Lung (tissue), 12 donors: ENCODE measurements around the gene ABL2. TPM values are rescaled to one million over a fixed set of nuclear protein-coding genes. Genes with fewer than 3 reads are reported as not detected.

Experiments used
- ATAC-seq: fragments of 200-7000 bp; cut with Tn5 transposase; one replicate; pipeline ENCODE4 v1.9.1; 2020; ENCODE audit warnings: moderate number of reproducible peaks; ENCODE audit not compliant: insufficient read depth, low FRiP score
- DNase-seq, 3 donors: peaks; one replicate each; pipeline ENCODE4 v3.0.0-alpha.2; 2013 to 2017
- H3K27ac ChIP-seq, 2 donors: one replicate each; pipeline ENCODE4 v1.5.1; 2013; ENCODE audit warnings: mild to moderate bottlenecking in 2 of 2, moderate library complexity in 2 of 2, control low read depth in 1 of 2, inconsistent platforms in 1 of 2, low read depth in 1 of 2, low read length in 1 of 2
- H3K27me3 ChIP-seq, 3 donors: one replicate each; pipeline ENCODE4 v1.5.1; 2013; ENCODE audit warnings: low read length in 2 of 3; ENCODE audit not compliant: control insufficient read depth in 3 of 3, insufficient read depth in 3 of 3
- H3K36me3 ChIP-seq, 4 donors: one replicate each; pipeline ENCODE4 v1.5.1; 2013; ENCODE audit warnings: low read length in 4 of 4, mild to moderate bottlenecking in 1 of 4, moderate library complexity in 1 of 4; ENCODE audit not compliant: control insufficient read depth in 4 of 4, insufficient read depth in 4 of 4
- H3K4me1 ChIP-seq, 5 donors: one replicate each; pipeline ENCODE4 v1.5.1; 2013; ENCODE audit warnings: low read length in 5 of 5, mild to moderate bottlenecking in 2 of 5, moderate library complexity in 1 of 5; ENCODE audit not compliant: control insufficient read depth in 5 of 5, insufficient read depth in 5 of 5
- H3K4me3 ChIP-seq: one replicate; pipeline ENCODE4 v1.5.1; 2013; ENCODE audit warnings: mild to moderate bottlenecking, control low read depth, moderate library complexity
- H3K9ac ChIP-seq, 2 donors: one replicate each; pipeline ENCODE4 v1.5.1; 2013; ENCODE audit warnings: low read length in 2 of 2, control low read depth in 1 of 2; ENCODE audit not compliant: insufficient read depth in 1 of 2
- H3K9me3 ChIP-seq, 4 donors: one replicate each; pipeline ENCODE4 v1.5.1; 2013; ENCODE audit warnings: low read length in 3 of 4, mild to moderate bottlenecking in 1 of 4, moderate library complexity in 1 of 4; ENCODE audit not compliant: control insufficient read depth in 4 of 4, insufficient read depth in 3 of 4
- CTCF ChIP-seq: IDR thresholded peaks from 2 replicates; pipeline ENCODE4 v1.5.1; 2012; ENCODE audit warnings: mild to moderate bottlenecking; ENCODE audit errors: control extremely low read depth, extremely low read depth
- WGBS, 2 donors: extraction: QIAGEN DNeasy Blood & Tissue Kit; methylation state at CpG; one replicate each; pipeline ENCODE4 v1.1.7; 2013; 5-methylcytosine and 5-hydroxymethylcytosine counted together
- polyA plus RNA-seq, 2 donors: library from polyadenylated mRNA; stranded (reverse); fragments of 200-250 nt; gene quantifications; one replicate each; pipeline ENCODE4 v1.2.1, GENCODE V29; 2013
- total RNA-seq, 2 donors: library from RNA; depleted of rRNA in 1 of 2; stranded (reverse); fragments of >200 nt in 1 of 2; gene quantifications; one replicate each; pipeline ENCODE4 v1.2.1, GENCODE V29; 2014 to 2021
- donor health status: control.
- donor health status: control.
- donor health status: Bipolar disorder and iron deficiency.
- donor health status: healthy.
- donor health status: DM: yes; HTN: yes; CAD: no.

The ABL2 gene
- total and polyA plus RNA-seq, 4 donors: 3.3 to 27.8 (median 16.4) TPM

DNA sequence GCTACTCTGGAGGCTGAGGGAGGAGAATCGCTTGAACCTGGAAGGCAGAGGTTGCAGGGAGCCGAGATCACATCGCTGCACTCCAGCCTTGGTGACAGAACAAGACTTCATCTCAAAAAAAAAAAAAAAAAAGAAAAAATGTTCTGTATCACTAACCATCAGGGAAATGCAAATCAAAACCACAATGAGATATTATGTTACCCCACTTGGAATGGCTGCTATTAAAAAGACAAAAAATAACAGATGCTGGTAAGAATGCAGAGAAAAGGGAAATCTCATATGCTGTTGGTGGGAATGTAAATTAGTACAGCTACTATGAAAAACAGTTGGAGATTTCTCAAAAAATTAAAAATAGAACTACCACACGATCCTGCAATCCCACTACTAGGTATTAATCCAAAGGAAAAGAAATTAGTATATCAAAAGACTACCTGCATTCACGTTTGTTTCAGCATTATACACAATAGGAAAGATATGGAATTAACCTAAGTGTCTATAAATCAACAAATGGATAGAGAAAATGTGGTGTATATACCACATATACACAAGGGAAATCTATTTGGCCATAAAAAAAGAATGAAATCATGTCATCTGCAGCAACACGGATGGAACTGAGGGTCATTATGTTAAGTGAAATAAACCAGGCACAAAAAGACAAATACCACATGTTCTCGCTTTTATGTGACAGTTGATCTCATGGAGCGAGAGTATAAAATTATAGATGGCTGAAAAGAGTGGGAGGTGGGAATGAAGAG is 62.6 kb downstream of the ABL2 start:
- no peak for DNase-seq
- no peaks in the 10 kb centered on the region for H3K9me3 ChIP-seq
- ATAC-seq: no peak
- peaks cover 0 to 3% (median 2%) of the 10 kb centered on the region in 5 donors for H3K4me1 ChIP-seq
- no peaks in the 10 kb centered on the region for H3K36me3 ChIP-seq
- H3K4me3 ChIP-seq: no peak overlapping the region
- no peaks in the 10 kb centered on the region for H3K27me3 ChIP-seq
- 76 to 86% methylated on average over 8 of the region's 8 CpGs for WGBS, 2 donors
- no peak overlapping the region for H3K27ac ChIP-seq
- H3K9ac ChIP-seq: no peak overlapping the region
- TF ChIP-seq CTCF: no peak

DNA sequence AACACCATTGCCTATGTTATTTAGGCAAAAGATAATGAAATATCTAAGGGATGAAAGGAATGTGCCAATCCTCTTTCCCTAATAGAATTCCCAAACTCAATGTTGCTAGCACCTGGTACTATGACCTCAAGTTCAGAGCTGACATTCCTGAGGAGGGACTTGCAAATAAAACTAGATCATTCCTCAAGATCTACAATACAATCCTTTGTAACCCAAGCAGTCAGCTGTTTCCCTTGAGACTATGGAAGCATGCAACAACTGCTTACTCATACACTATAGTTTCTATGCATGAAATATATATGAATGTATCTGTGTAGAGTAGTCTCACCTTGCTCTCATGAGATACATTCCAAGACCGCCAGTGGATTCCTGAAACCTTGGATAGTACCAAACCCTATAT is 65.0 kb downstream of the ABL2 start:
- Histone ChIP-seq H3K27me3 (no peaks in the 10 kb centered on the region), H3K9me3 (no peaks in the 10 kb centered on the region), H3K9ac (no peak overlapping the region), H3K27ac (no peak overlapping the region), H3K4me1 (peaks cover 0 to 4% (median 0%) of the 10 kb centered on the region in 5 donors), H3K36me3 (no peaks in the 10 kb centered on the region), H3K4me3 (no peak overlapping the region)
- 98 to 100% methylated on average over 1 of the region's 1 CpG for WGBS, 2 donors
- DNase-seq: no peak
- ATAC-seq: no peak
- TF ChIP-seq CTCF: no peak

DNA sequence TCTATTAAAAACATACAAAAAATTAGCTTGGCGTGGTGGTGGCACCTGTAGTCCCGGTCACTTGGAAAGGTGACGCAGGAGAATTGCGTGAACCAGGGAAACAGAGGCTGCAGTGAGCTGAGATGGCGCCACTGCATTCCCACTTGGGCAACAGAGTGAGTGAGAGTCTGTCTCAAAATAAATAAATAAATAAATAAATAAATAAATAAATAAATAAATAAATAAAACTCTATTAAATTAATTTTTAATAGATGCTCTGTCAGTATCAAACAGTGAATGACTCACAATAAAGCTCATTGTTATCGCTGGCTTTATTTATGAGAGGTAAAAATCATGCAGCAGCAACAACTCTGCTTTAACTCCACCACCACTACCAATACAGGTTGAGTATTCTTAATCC is 72.8 kb downstream of the ABL2 start:
- WGBS, 2 donors: 98% methylated on average over 6 of the region's 6 CpGs

More for the DNA sequence above, 72.8 kb downstream of the ABL2 start:
- no peak for TF ChIP-seq CTCF
- peaks cover 0 to 15% (median 4%) of the 10 kb centered on the region in 5 donors for H3K4me1 ChIP-seq
- no peaks in the 10 kb centered on the region for H3K27me3 ChIP-seq
- no peaks in the 10 kb centered on the region for H3K9me3 ChIP-seq
- DNase-seq: no peak
- H3K4me3 ChIP-seq: no peak overlapping the region
- no peaks in the 10 kb centered on the region for H3K36me3 ChIP-seq
- no peak for ATAC-seq
- no peak overlapping the region for H3K9ac ChIP-seq
- H3K27ac ChIP-seq: no peak overlapping the region
